HG03108 (cell line): ENCODE results near the gene ZNRF1.

ENCODE experiments used
- ATAC-seq: cut with Tn5 transposase; IDR thresholded peaks from one replicate; pipeline ENCODE4 v1.9.1; 2021; ENCODE audit warnings: moderate library complexity; ENCODE audit not compliant: unreplicated experiment

ZNRF1 gene

GRCh38 chr16:75058806-75059205 is 60.0 kb downstream of the ZNRF1 start:
- ATAC-seq, result no peak

GRCh38 chr16:75059411-75059810 is 60.6 kb downstream of the ZNRF1 start:
- no peak for ATAC-seq

- no peak for ATAC-seq
Measured at GRCh38 chr16:75060723-75061122, 61.9 kb downstream of the ZNRF1 start.

- no peak for ATAC-seq
Measured at GRCh38 chr16:75061669-75062068, 62.8 kb downstream of the ZNRF1 start.

GRCh38 chr16:75062135-75062975 is 63.5 kb downstream of the ZNRF1 start:
- no peak for ATAC-seq

- no peak for ATAC-seq
Measured at GRCh38 chr16:75062976-75063346, 64.1 kb downstream of the ZNRF1 start.

- no peak for ATAC-seq
Measured at GRCh38 chr16:75063549-75064088, 64.8 kb downstream of the ZNRF1 start.

- no peak for ATAC-seq
Measured at GRCh38 chr16:75064403-75065148, 65.8 kb downstream of the ZNRF1 start.

- ATAC-seq, result no peak
Measured at GRCh38 chr16:75065149-75065505, 66.3 kb downstream of the ZNRF1 start.

GRCh38 chr16:75065521-75066149 is 66.8 kb downstream of the ZNRF1 start:
- no peak for ATAC-seq

- ATAC-seq, result no peak
Measured at GRCh38 chr16:75066861-75067447, 68.1 kb downstream of the ZNRF1 start.

GRCh38 chr16:75068085-75069031 is 69.5 kb downstream of the ZNRF1 start:
- no peak for ATAC-seq

GRCh38 chr16:75070012-75070841 is 71.4 kb downstream of the ZNRF1 start:
- ATAC-seq, result no peak

GRCh38 chr16:75071621-75072020 is 72.8 kb downstream of the ZNRF1 start:
- ATAC-seq, result no peak

- ATAC-seq, result no peak
Measured at GRCh38 chr16:75072239-75072947, 73.6 kb downstream of the ZNRF1 start.

- no peak for ATAC-seq
Measured at GRCh38 chr16:75073545-75074303, 74.9 kb downstream of the ZNRF1 start.

- no peak for ATAC-seq
Measured at GRCh38 chr16:75074304-75074793, 75.5 kb downstream of the ZNRF1 start.
